H1 (cell line): Measurements from ENCODE around the gene DSG4. TPM values are rescaled to one million over a fixed set of nuclear protein-coding genes. Genes with fewer than 3 reads are reported as not detected.

Experiments
- CTCF ChIA-PET: fragments of 300-600 bp; sonication (Branson Sonifier 250); formaldehyde crosslinking; loops from one replicate; lab custom pipeline; 2021; ENCODE audit not compliant: partially characterized antibody; lab: Charles Lee
- POLR2A ChIA-PET: fragments of 300-600 bp; sonication (Branson Sonifier 250); formaldehyde crosslinking; loops from one replicate; lab custom pipeline; 2021; ENCODE audit warnings: inconsistent platforms; ENCODE audit not compliant: partially characterized antibody; lab: Charles Lee
- DNase-seq, 2 experiments: peaks; one replicate each; pipeline versions ENCODE4 v3.0.0 to v3.0.0-alpha.2; 2010 to 2022; ENCODE audit warnings: low spot score in 2 of 2, low read depth in 1 of 2, mixed read lengths in 1 of 2
- FAIRE-seq: peaks from 2 replicates; lab custom pipeline; 2011; peaks lifted over from hg19 to GRCh38; lab: Jason Lieb, UNC
- H2AFZ ChIP-seq: 2 replicates; pipeline ENCODE4 v1.8.1; 2012; ENCODE audit warnings: low read length, inconsistent platforms
- H2AK5ac ChIP-seq: 2 replicates; pipeline ENCODE4 v1.6.1; 2013; ENCODE audit warnings: low read depth, low read length
- H2BK120ac ChIP-seq: replicated peaks from 2 replicates; pipeline ENCODE3; 2013; ENCODE audit warnings: low read depth, low read length, inconsistent platforms
- H2BK12ac ChIP-seq: 2 replicates; pipeline ENCODE4 v1.6.1; 2013; ENCODE audit warnings: low read depth, low read length
- H2BK15ac ChIP-seq: 2 replicates; pipeline ENCODE4 v1.6.1; 2013; ENCODE audit warnings: low read length
- H2BK20ac ChIP-seq: 2 replicates; pipeline ENCODE4 v1.6.1; 2013; ENCODE audit warnings: low read length
- H2BK5ac ChIP-seq: 2 replicates; pipeline ENCODE4 v1.6.1; 2013; ENCODE audit warnings: low read depth, low read length
- H3K14ac ChIP-seq: 2 replicates; pipeline ENCODE4 v1.6.1; 2013; ENCODE audit warnings: inconsistent platforms; ENCODE audit not compliant: insufficient read length
- H3K18ac ChIP-seq: 2 replicates; pipeline ENCODE4 v1.6.1; 2013; ENCODE audit warnings: low read length; ENCODE audit errors: extremely low read depth
- H3K23ac ChIP-seq: 2 replicates; pipeline ENCODE4 v1.6.1; 2013; ENCODE audit warnings: inconsistent platforms; ENCODE audit not compliant: insufficient read length
- H3K23me2 ChIP-seq: 2 replicates; pipeline ENCODE4 v1.6.1; 2013; ENCODE audit warnings: low read depth, low read length
- H3K27ac ChIP-seq: 2 replicates; pipeline ENCODE4 v1.6.1; 2011; ENCODE audit warnings: low read depth, low read length, inconsistent platforms
- H3K27me3 ChIP-seq, 4 experiments: replicated peaks in 1 of 4; 1 replicate in 1 of 4; 2 replicates in 3 of 4; pipeline versions ENCODE4 v1.6.1 to v1.8.1; 2011 to 2013; ENCODE audit warnings: low read length in 3 of 4, mild to moderate bottlenecking in 3 of 4, inconsistent platforms in 2 of 4, mixed read lengths in 2 of 4, moderate library complexity in 1 of 4; ENCODE audit not compliant: control insufficient read depth in 3 of 4, insufficient read depth in 3 of 4; ENCODE audit errors: extremely low read depth in 1 of 4
- H3K36me3 ChIP-seq, 4 experiments: 2 replicates each; pipeline versions ENCODE4 v1.6.1 to v1.8.1; 2011 to 2013; ENCODE audit warnings: mild to moderate bottlenecking in 4 of 4, low read length in 3 of 4, moderate library complexity in 2 of 4, control low read depth in 1 of 4, inconsistent platforms in 1 of 4; ENCODE audit not compliant: insufficient read depth in 4 of 4, control insufficient read depth in 2 of 4
- H3K4ac ChIP-seq: replicated peaks from 2 replicates; pipeline ENCODE3; 2013; ENCODE audit warnings: low read length, low read depth, mixed read lengths, inconsistent platforms; ENCODE audit not compliant: insufficient read length
- H3K4me1 ChIP-seq, 4 experiments: replicated peaks in 1 of 4; 1 replicate in 1 of 4; 2 replicates in 3 of 4; pipeline versions ENCODE4 v1.6.1 to v1.8.1; 2011 to 2013; ENCODE audit warnings: low read length in 3 of 4, inconsistent platforms in 2 of 4, mixed read lengths in 1 of 4; ENCODE audit not compliant: insufficient read depth in 4 of 4, control insufficient read depth in 3 of 4
- H3K4me2 ChIP-seq, 2 experiments: 2 replicates each; pipeline versions ENCODE4 v1.6.1 to v1.8.1; 2011 to 2013; ENCODE audit warnings: low read depth in 2 of 2, low read length in 2 of 2, control low read depth in 1 of 2, inconsistent platforms in 1 of 2, mild to moderate bottlenecking in 1 of 2; ENCODE audit not compliant: insufficient read depth in 1 of 2
- H3K4me3 ChIP-seq, 4 experiments: fragments of 200-600, 300-600 bp in 1 of 4; sonication (generic), shearing (Covaris generic), sonication (Bioruptor Twin) in 1 of 4; 2 replicates each; pipeline versions ENCODE4 v1.5.1 to v1.8.1; 2011 to 2016; ENCODE audit warnings: low read length in 4 of 4, low read depth in 3 of 4, control low read depth in 2 of 4, inconsistent platforms in 2 of 4, mild to moderate bottlenecking in 2 of 4, mixed read lengths in 1 of 4, moderate library complexity in 1 of 4; ENCODE audit not compliant: insufficient read depth in 2 of 4; ENCODE audit errors: extremely low read depth in 1 of 4
- H3K56ac ChIP-seq: replicated peaks from 2 replicates; pipeline ENCODE3; 2013; ENCODE audit warnings: low read depth, mild to moderate bottlenecking, mixed read lengths, low read length, inconsistent platforms; ENCODE audit not compliant: insufficient read length
- H3K79me1 ChIP-seq: 2 replicates; pipeline ENCODE4 v1.6.1; 2013; ENCODE audit warnings: low read depth, low read length, control low read depth
- H3K79me2 ChIP-seq, 2 experiments: 2 replicates each; pipeline versions ENCODE4 v1.6.1 to v1.8.1; 2012 to 2013; ENCODE audit warnings: low read length in 2 of 2, mild to moderate bottlenecking in 2 of 2, inconsistent platforms in 1 of 2; ENCODE audit not compliant: insufficient read depth in 2 of 2, control insufficient read depth in 1 of 2
- H3K9ac ChIP-seq, 4 experiments: replicated peaks in 1 of 4; 1 replicate in 1 of 4; 2 replicates in 3 of 4; pipeline versions ENCODE4 v1.6.1 to v1.8.1; 2011 to 2013; ENCODE audit warnings: low read depth in 3 of 4, low read length in 3 of 4, control low read depth in 2 of 4, mild to moderate bottlenecking in 2 of 4, moderate library complexity in 2 of 4, inconsistent platforms in 1 of 4; ENCODE audit errors: extremely low read depth in 1 of 4
- H3K9me3 ChIP-seq, 2 experiments: 2 replicates each; pipeline versions ENCODE4 v1.6.1 to v1.8.1; 2012 to 2013; ENCODE audit warnings: mild to moderate bottlenecking in 2 of 2, moderate library complexity in 2 of 2, control low read depth in 1 of 2, inconsistent platforms in 1 of 2, low read depth in 1 of 2, low read length in 1 of 2, mixed read lengths in 1 of 2; ENCODE audit not compliant: insufficient read depth in 2 of 2
- H4K20me1 ChIP-seq, 2 experiments: replicated peaks in 1 of 2; 2 replicates each; pipeline versions ENCODE3 to v1.8.1; 2011 to 2013; ENCODE audit warnings: inconsistent platforms in 2 of 2, low read length in 2 of 2, mild to moderate bottlenecking in 1 of 2; ENCODE audit not compliant: insufficient read depth in 2 of 2, control insufficient read depth in 1 of 2
- H4K5ac ChIP-seq: 2 replicates; pipeline ENCODE4 v1.6.1; 2013; ENCODE audit warnings: low read length, low read depth, mixed read lengths, inconsistent platforms; ENCODE audit not compliant: insufficient read length
- H4K8ac ChIP-seq: 2 replicates; pipeline ENCODE4 v1.8.0; 2013; ENCODE audit warnings: mild to moderate bottlenecking, moderate library complexity, low read length, inconsistent platforms; ENCODE audit not compliant: insufficient read depth; ENCODE audit errors: extremely low read depth
- H4K91ac ChIP-seq: replicated peaks from 2 replicates; pipeline ENCODE3; 2013; ENCODE audit warnings: low read length, mixed read lengths, inconsistent platforms; ENCODE audit not compliant: insufficient read length
- BACH1 ChIP-seq: IDR thresholded peaks from 2 replicates; pipeline ENCODE4 v1.6.1; 2012; ENCODE audit warnings: low read length, improper control_type of control experiment
- CBX5 ChIP-seq: fragments of 300-800, 300-1000 bp; sonication (generic); IDR thresholded peaks from 2 replicates; pipeline ENCODE4 v1.7.1; 2016; ENCODE audit warnings: antibody characterized with exemption, low read length, low read depth
- CEBPB ChIP-seq: IDR thresholded peaks from 2 replicates; pipeline ENCODE4 v1.6.1; 2012; ENCODE audit warnings: low read depth, low read length
- EGR1 ChIP-seq: IDR thresholded peaks from 2 replicates; pipeline ENCODE4 v1.6.1; 2011; ENCODE audit warnings: low read depth, low read length, borderline replicate concordance
- EZH2 ChIP-seq: fragments of 200-600 bp; sonication (generic); IDR thresholded peaks from 2 replicates; pipeline ENCODE4 v1.7.1; 2012; ENCODE audit warnings: low read depth, mild to moderate bottlenecking, moderate library complexity, low read length, inconsistent platforms; ENCODE audit not compliant: severe bottlenecking
- POLR2A ChIP-seq, 2 experiments: IDR thresholded peaks; 1 replicate in 1 of 2; 2 replicates in 1 of 2; pipeline ENCODE4 v1.6.1; 2011; ENCODE audit warnings: low read depth in 2 of 2, low read length in 2 of 2, mild to moderate bottlenecking in 2 of 2; ENCODE audit errors: control extremely low read depth in 1 of 2
- TCF12 ChIP-seq: IDR thresholded peaks from 2 replicates; pipeline ENCODE4 v1.6.1; 2011; ENCODE audit warnings: low read depth, mild to moderate bottlenecking, low read length
- WGBS, 2 experiments: shearing (Covaris generic) in 1 of 2; methylation state at CpG; one replicate each; pipeline versions ENCODE4 v1.1.6 to v1.1.7; 2013 to 2015; ENCODE audit warnings: low lambda C conversion rate in 2 of 2, mixed read lengths in 2 of 2, inconsistent platforms in 1 of 2, low coverage in 1 of 2, missing lambda C conversion rate in 1 of 2; ENCODE audit not compliant: insufficient replicate concordance in 2 of 2, insufficient coverage in 1 of 2, insufficient read length in 1 of 2; ENCODE audit errors: extremely low coverage in 1 of 2, missing lambda C conversion rate in 1 of 2; 5-methylcytosine and 5-hydroxymethylcytosine counted together
- polyA plus RNA-seq, 7 experiments: library from polyadenylated mRNA; depleted of rRNA in 3 of 7; stranded (reverse) in 5 of 7; unstranded in 2 of 7; fragments of >200 nt in 5 of 7; fragments of 200-250 nt in 2 of 7; gene quantifications; 1 replicate in 5 of 7; 2 replicates in 1 of 7; 4 replicates in 1 of 7; pipeline versions ENCODE4 v1.2.1 to v1.2.3, GENCODE V29; 2011 to 2013; ENCODE audit warnings: missing spikeins in 2 of 7, mixed read lengths in 2 of 7
- total RNA-seq: library from RNA; stranded (reverse); fragmentation: NEBNext Ultra II Directional; extraction: Animal tissue kit (Norgen Biotek cat#: 25700); gene quantifications from 2 replicates; pipeline ENCODE4 v1.2.1, GENCODE V29; 2021
- TF ChIP-seq, protein P1 (sequence below): IDR thresholded peaks from 2 replicates; pipeline ENCODE4 v1.6.1; 2011; ENCODE audit warnings: low read depth, mild to moderate bottlenecking, low read length; ENCODE audit not compliant: insufficient read depth

Gene DSG4
- total and polyA plus RNA-seq, 2 of the 8 experiments (the other 6 are each of a cell fraction or from before 2014, with no cell fraction given) = not detected

DNA sequence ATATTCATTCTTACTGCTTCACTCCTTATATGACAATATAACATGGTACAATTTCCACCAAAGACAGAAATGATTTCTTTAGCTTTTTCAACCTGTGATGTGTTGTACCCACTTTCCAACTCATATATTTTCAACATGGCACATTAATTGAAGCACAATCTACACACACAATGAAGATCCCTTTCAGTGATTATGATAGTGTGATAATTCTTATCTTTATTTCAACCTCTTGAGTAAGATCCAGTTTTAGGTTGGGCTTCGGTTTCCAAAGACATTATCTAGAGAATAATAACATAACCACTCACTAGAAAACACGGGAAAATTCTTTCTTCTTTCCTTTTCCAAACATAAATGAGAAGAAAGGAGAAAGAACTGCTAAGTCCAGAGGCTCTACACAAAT, 67.6 kb downstream of the DSG4 start:
- Histone ChIP-seq H2BK20ac (no peak overlapping the region), H4K91ac (no peak overlapping the region), H3K79me1 (no peaks in the 10 kb centered on the region), H3K4ac (no peak overlapping the region), H2BK120ac (no peak overlapping the region), H4K20me1 (no peaks in the 10 kb centered on the region), H3K9me3 (no peaks in the 10 kb centered on the region), H3K4me3 (no peak overlapping the region), H2BK15ac (no peak overlapping the region), H4K8ac (no peak overlapping the region), H3K79me2 (no peaks in the 10 kb centered on the region), H3K14ac (no peak overlapping the region), H2AFZ (0 out of 2 replicates have a peak overlapping the region, but pooled peaks have one; percentile 17), H2BK5ac (no peak overlapping the region), H3K4me1 (peaks cover 0 to 3% (median 1%) of the 10 kb centered on the region in 4 experiments; a peak in 2 of 7 replicates), H3K56ac (no peak overlapping the region)
- CTCF ChIA-PET = no interaction called here
- WGBS, 2 experiments = 89% methylated on average over 2 of the region's 2 CpGs; no CpG with 5 or more reads in 1 of the 2 experiments
- POLR2A ChIA-PET = no interaction called here
- TF ChIP-seq BACH1 (no peak), POLR2A (IDR thresholded peaks at IDR 0.05; ENCODE audit: control extremely low read depth in 1 of 2, low read depth in 2 of 2, low read length in 2 of 2) (no peak), EZH2 (no peak), CEBPB (no peak), EGR1 (no peak), CBX5 (no peak), TCF12 (no peak)
- TF ChIP-seq, protein P1, sequence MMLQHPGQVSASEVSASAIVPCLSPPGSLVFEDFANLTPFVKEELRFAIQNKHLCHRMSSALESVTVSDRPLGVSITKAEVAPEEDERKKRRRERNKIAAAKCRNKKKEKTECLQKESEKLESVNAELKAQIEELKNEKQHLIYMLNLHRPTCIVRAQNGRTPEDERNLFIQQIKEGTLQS = no peak
- TF ChIP-seq, all 59 proteins: peak for 0
- H2AK5ac ChIP-seq = no peak overlapping the region
- no peaks in the 10 kb centered on the region for H3K36me3 ChIP-seq
- FAIRE-seq (no peak), DNase-seq (no peak)
- H3K9ac ChIP-seq = no peak overlapping the region
- no peak overlapping the region for H2BK12ac ChIP-seq
- H3K23ac ChIP-seq = no peak overlapping the region
- H3K18ac ChIP-seq = no peak overlapping the region
- no peaks in the 10 kb centered on the region for H3K27me3 ChIP-seq
- H3K27ac ChIP-seq = no peak overlapping the region
- H4K5ac ChIP-seq = no peak overlapping the region
- H3K23me2 ChIP-seq = no peaks in the 10 kb centered on the region
- no peak overlapping the region for H3K4me2 ChIP-seq
